Measurements from ENCODE around the gene SYNGR3. TPM values are rescaled to one million over a fixed set of nuclear protein-coding genes. Genes with fewer than 3 reads are reported as not detected.

Gene SYNGR3
- total RNA-seq, 4 donors from 2014 or later = 2.1 to 5.6 (median 3.3) TPM

DNA sequence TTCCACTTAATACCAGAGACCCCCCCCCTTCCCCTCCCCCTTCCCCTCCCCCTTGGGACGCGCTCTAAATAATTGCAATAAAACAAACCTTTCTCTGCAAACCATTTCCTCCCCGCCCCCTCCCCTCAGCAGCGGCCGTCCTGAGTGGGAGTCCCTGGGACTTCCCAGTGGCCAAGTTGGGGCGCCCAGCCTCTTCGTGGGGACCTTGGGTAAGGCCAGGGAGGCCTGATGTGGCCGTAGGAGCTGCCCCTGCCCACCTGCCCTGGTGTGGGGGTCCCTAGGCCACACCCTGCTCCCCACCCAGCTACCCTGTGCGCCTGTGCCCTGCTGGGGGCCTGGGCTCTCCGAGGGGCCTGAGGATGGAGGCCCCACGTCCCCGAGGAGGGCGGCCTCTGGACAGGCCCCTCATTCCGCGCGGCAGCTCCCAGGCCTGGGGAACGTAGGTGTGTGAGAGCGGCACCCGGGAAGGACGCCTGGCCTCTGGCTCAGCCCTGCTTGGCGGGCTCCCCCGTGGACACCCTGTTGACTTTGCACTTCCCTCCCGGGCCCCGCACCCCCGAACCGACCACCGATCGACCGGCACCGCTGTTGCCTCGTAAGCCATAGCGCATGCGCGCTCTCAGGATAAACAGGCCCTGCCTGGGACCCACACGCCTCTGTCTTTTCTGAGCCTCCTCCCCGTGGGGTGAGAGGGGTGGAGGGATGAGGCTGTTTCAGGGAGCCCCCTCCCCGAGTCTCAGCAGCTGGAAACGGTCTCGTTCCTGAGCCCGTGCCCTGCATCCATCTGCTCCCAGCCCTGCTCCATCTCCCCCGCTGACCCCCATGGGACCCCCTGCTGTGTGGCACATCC, 48.8 kb downstream of the SYNGR3 start:
- H3K27ac ChIP-seq (replicated peaks in 1 of 4) = peak overlapping the region; percentile 83 to 92 (median 86)
- no peak for DNase-seq (ENCODE audit: extremely low spot score)
- 62% methylated on average over 33 of the region's 41 CpGs for WGBS
- no peaks in the 10 kb centered on the region for H3K9me3 ChIP-seq
- peaks cover 0 to 55% (median 20%) of the 10 kb centered on the region in 4 donors for H3K36me3 ChIP-seq
- H3K4me3 ChIP-seq = peak overlapping the region; percentile 8 to 34 (median 16)
- H3K4me1 ChIP-seq = peaks cover 87 to 92% (median 89%) of the 10 kb centered on the region in 4 donors
- no peak for TF ChIP-seq POLR2AphosphoS5 (IDR thresholded peaks at IDR 0.05)
- TF ChIP-seq, protein P1, sequence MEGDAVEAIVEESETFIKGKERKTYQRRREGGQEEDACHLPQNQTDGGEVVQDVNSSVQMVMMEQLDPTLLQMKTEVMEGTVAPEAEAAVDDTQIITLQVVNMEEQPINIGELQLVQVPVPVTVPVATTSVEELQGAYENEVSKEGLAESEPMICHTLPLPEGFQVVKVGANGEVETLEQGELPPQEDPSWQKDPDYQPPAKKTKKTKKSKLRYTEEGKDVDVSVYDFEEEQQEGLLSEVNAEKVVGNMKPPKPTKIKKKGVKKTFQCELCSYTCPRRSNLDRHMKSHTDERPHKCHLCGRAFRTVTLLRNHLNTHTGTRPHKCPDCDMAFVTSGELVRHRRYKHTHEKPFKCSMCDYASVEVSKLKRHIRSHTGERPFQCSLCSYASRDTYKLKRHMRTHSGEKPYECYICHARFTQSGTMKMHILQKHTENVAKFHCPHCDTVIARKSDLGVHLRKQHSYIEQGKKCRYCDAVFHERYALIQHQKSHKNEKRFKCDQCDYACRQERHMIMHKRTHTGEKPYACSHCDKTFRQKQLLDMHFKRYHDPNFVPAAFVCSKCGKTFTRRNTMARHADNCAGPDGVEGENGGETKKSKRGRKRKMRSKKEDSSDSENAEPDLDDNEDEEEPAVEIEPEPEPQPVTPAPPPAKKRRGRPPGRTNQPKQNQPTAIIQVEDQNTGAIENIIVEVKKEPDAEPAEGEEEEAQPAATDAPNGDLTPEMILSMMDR (IDR thresholded peaks at IDR 0.05) = no peak
- no peak for TF ChIP-seq EP300 (IDR thresholded peaks at IDR 0.05)
- TF ChIP-seq POLR2A (IDR thresholded peaks at IDR 0.05; ENCODE audit: low read depth) = no peak
- intact Hi-C loops (cut with DNase I) = no loop called here
- no peaks in the 10 kb centered on the region for H3K27me3 ChIP-seq

- Histone ChIP-seq H3K4me3 (peak overlapping the region in 2 of 4 donors; percentile 19 to 20), H3K27ac (replicated peaks in 1 of 4) (peak overlapping the region; percentile 83 to 92 (median 86)), H3K36me3 (peaks cover 0 to 50% (median 22%) of the 10 kb centered on the region in 4 donors), H3K9me3 (no peaks in the 10 kb centered on the region), H3K27me3 (no peaks in the 10 kb centered on the region), H3K4me1 (peaks cover 89 to 94% (median 92%) of the 10 kb centered on the region in 4 donors)
- peak; percentile 94 for DNase-seq (ENCODE audit: extremely low spot score)
- WGBS = 43% methylated on average over 19 of the region's 29 CpGs
- no peak for TF ChIP-seq EP300 (IDR thresholded peaks at IDR 0.05)
- TF ChIP-seq POLR2AphosphoS5 (IDR thresholded peaks at IDR 0.05) = peak; percentile 51 to 60
- intact Hi-C loops (cut with DNase I) = no loop called here
Observed at GRCh38 chr16:2039274-2040031, 49.7 kb downstream of the SYNGR3 start.

DNA sequence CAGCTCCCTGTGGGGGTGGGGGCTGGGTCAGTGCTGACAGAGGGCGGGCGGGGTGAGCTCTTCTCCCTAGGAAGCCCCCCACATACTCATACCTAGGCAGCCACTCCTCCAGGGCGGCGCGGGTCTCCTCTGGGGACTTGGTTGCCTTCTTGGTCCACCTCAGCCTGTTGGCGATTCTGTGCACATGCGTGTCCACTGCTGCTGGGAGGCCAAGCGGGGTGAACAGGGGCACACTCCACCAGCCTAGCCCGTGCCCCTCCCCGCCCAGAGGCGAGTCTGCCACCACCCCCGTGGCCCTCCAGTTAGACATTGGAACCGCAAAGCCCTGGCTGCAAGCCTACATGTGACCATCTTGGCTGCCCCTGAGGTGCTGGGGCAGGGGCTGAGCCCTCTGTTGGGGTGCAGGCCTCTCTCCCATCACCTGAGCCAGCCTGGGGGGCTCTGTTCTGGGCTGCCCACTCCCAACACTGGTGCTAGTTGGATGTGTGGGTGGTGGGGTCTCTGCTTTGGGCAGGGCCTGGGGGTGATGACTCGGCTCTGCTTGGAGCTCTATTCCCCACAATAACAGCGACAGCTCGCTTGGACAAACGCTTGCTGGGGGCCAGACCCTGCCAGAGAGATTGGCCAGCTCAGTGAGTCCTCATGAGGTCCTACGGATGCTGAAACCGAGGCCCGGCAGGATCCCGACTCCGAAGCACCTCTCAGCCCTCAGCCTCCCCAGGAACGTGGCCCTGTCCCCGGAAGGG, 50.4 kb downstream of the SYNGR3 start:
- H3K36me3 ChIP-seq = peaks cover 0 to 43% (median 24%) of the 10 kb centered on the region in 4 donors
- WGBS = 80% methylated on average over 5 of the region's 24 CpGs
- H3K27me3 ChIP-seq = no peaks in the 10 kb centered on the region
- peaks cover 84 to 93% (median 92%) of the 10 kb centered on the region in 4 donors for H3K4me1 ChIP-seq
- no peak overlapping the region for H3K4me3 ChIP-seq
- H3K9me3 ChIP-seq = no peaks in the 10 kb centered on the region
- peak overlapping the region; percentile 83 to 92 (median 86) for H3K27ac ChIP-seq (replicated peaks in 1 of 4)
- TF ChIP-seq EP300 (IDR thresholded peaks at IDR 0.05) (no peak), POLR2A (IDR thresholded peaks at IDR 0.05; ENCODE audit: low read depth) (no peak), POLR2AphosphoS5 (IDR thresholded peaks at IDR 0.05) (no peak)
- TF ChIP-seq, protein P1 (IDR thresholded peaks at IDR 0.05) = no peak
- intact Hi-C loops (cut with DNase I) = no loop called here
- no peak for DNase-seq (ENCODE audit: extremely low spot score)

- H3K36me3 ChIP-seq = peaks cover 0 to 38% (median 24%) of the 10 kb centered on the region in 4 donors
- TF ChIP-seq, protein P1 (IDR thresholded peaks at IDR 0.05) = no peak
- TF ChIP-seq POLR2AphosphoS5 (IDR thresholded peaks at IDR 0.05) = no peak
- TF ChIP-seq POLR2A (IDR thresholded peaks at IDR 0.05; ENCODE audit: low read depth) = no peak
- no peak for TF ChIP-seq EP300 (IDR thresholded peaks at IDR 0.05)
- H3K27me3 ChIP-seq = no peaks in the 10 kb centered on the region
- no peak overlapping the region for H3K4me3 ChIP-seq
- no peaks in the 10 kb centered on the region for H3K9me3 ChIP-seq
- peaks cover 80 to 93% (median 90%) of the 10 kb centered on the region in 4 donors for H3K4me1 ChIP-seq
- peak overlapping the region; percentile 52 to 92 (median 83) for H3K27ac ChIP-seq (replicated peaks in 1 of 4)
- intact Hi-C loops (cut with DNase I) = no loop called here
- WGBS = 76% methylated on average over 7 of the region's 20 CpGs
- no peak for DNase-seq (ENCODE audit: extremely low spot score)
Observed at GRCh38 chr16:2040787-2041522, 51.2 kb downstream of the SYNGR3 start.

All from esophagus muscularis mucosa (tissue), 4 donors.